Heart left ventricle (tissue), 16 donors: ENCODE measurements around the gene CCDC60. TPM values are rescaled to one million over a fixed set of nuclear protein-coding genes. Genes with fewer than 3 reads are reported as not detected.

Experiments used
- ATAC-seq, 4 donors: fragments of 200-7000 bp; cut with Tn5 transposase; one replicate each; pipeline ENCODE4 v1.9.1; 2020 to 2022; ENCODE audit warnings: moderate library complexity in 4 of 4, mild to moderate bottlenecking in 3 of 4, moderate number of reproducible peaks in 1 of 4
- DNase-seq, 5 donors: peaks; one replicate each; pipeline ENCODE4 v3.0.0-alpha.2; 2020
- H3K27ac ChIP-seq, 12 donors: fragments of 200-600 bp; sonication (generic) in 4 of 12; one replicate each; pipeline versions ENCODE4 v1.5.0 to v1.8.0; 2016 to 2022; ENCODE audit warnings: mild to moderate bottlenecking in 2 of 12
- H3K27me3 ChIP-seq, 9 donors: fragments of 200-600 bp; sonication (generic) in 2 of 9; one replicate each; pipeline versions ENCODE4 v1.5.1 to v1.8.0; 2016 to 2022; ENCODE audit warnings: mild to moderate bottlenecking in 3 of 9
- H3K36me3 ChIP-seq, 9 donors: fragments of 200-600 bp; sonication (generic) in 2 of 9; one replicate each; pipeline versions ENCODE4 v1.5.0 to v1.8.0; 2018 to 2022; ENCODE audit warnings: mild to moderate bottlenecking in 2 of 9
- H3K4me1 ChIP-seq, 12 donors: fragments of 200-600 bp; sonication (generic) in 4 of 12; one replicate each; pipeline versions ENCODE4 v1.5.0 to v1.8.0; 2016 to 2022; ENCODE audit warnings: mild to moderate bottlenecking in 3 of 12
- H3K4me3 ChIP-seq, 12 donors: fragments of 200-600 bp; sonication (generic) in 4 of 12; one replicate each; pipeline versions ENCODE4 v1.5.0 to v1.8.0; 2017 to 2022; ENCODE audit warnings: mild to moderate bottlenecking in 9 of 12, moderate library complexity in 4 of 12
- H3K9me3 ChIP-seq, 12 donors: fragments of 200-600 bp; sonication (generic) in 4 of 12; one replicate each; pipeline versions ENCODE4 v1.5.0 to v1.8.0; 2016 to 2022; ENCODE audit warnings: mild to moderate bottlenecking in 1 of 12
- CTCF ChIP-seq, 12 donors: fragments of 200-600 bp; sonication (generic) in 4 of 12; IDR thresholded peaks; one replicate each; pipeline versions ENCODE4 v1.5.0 to v1.8.0; 2018 to 2022; ENCODE audit warnings: antibody characterized with exemption in 12 of 12, mild to moderate bottlenecking in 5 of 12
- POLR2A ChIP-seq, 2 donors: fragments of 450-650 bp; IDR thresholded peaks; one replicate each; pipeline ENCODE4 v1.6.1; 2017; ENCODE audit warnings: antibody characterized with exemption in 2 of 2, mild to moderate bottlenecking in 2 of 2, moderate library complexity in 2 of 2
- WGBS, 4 donors: extraction: QIAGEN DNeasy Blood & Tissue Kit in 2 of 4; methylation state at CpG; one replicate each; pipeline versions ENCODE4 v1.1.5 to v1.1.7; 2013 to 2018; 5-methylcytosine and 5-hydroxymethylcytosine counted together
- intact Hi-C, 10 donors: fragments of 100-400 bp; cut with DNase I; formaldehyde crosslinking; loops; one replicate each; pipeline versions ENCODE4 v1.11.1 to v1.14.2; 2022
- polyA plus RNA-seq, 2 donors: library from polyadenylated mRNA; stranded (reverse); fragments of 200-250 nt; gene quantifications; one replicate each; pipeline ENCODE4 v1.2.3, GENCODE V29; 2013
- total RNA-seq, 9 donors: library from RNA; depleted of rRNA in 2 of 9; stranded (reverse); fragments of >200 nt in 2 of 9; fragmentation: NEBNext Ultra II Directional in 3 of 9; extraction: Animal tissue kit (Norgen Biotek cat#: 25700) in 3 of 9; gene quantifications; one replicate each; pipeline versions ENCODE4 v1.1.0 to v1.2.4, GENCODE V29; 2016 to 2023
- donor health status: ischemic (EF 13 %, LVEDD 7.1; RV severe dilation, severe dysfunction).
- donor health status: healthy with polysubstance abuse.
- donor health status: DM: no; HTN: yes; CAD: no.
- donor health status: DM: no; HTN: no; CAD: no.
- donor health status: ischemic (EF 25% LVEDD 6.9; RV normal size, moderate dysfunction).
- donor health status: ischemic (EF 25% LVEDD 5.7; RV mildly dilated, moderate dysfunction).
- donor health status: healthy.
- donor health status: DM: yes; HTN: yes; CAD: no.
- donor health status: ischemic (EF 35%, LVEDD 5.7; RV mildly dilated, moderate dysfunction).
- donor health status: nonischemic (EF 11% LVEDD 7.7; RV severe dilation, severe dysfunction).
- donor health status: DM: yes; HTN: yes; CAD: no.
- donor health status: PGD.
- donor health status: ischemic (EF 29% LVEDD 5.4; RV normal size, mild dysfunction).
- donor health status: nonischemic (EF 23%, LVEDD 6.1; RV moderate dilation, normal function).

Gene CCDC60
- total and polyA plus RNA-seq, 11 donors = not detected

GRCh38 chr12:119409043-119409442 lies 74.5 kb downstream of the CCDC60 start:
- H3K4me3 ChIP-seq = no peak overlapping the region
- TF ChIP-seq CTCF (IDR thresholded peaks at IDR 0.05) = no peak
- TF ChIP-seq POLR2A (IDR thresholded peaks at IDR 0.05) = no peak
- H3K27ac ChIP-seq = no peak overlapping the region
- no peaks in the 10 kb centered on the region for H3K36me3 ChIP-seq
- WGBS, 4 donors = 70 to 81% (median 75%) methylated on average over 3 to 4 of the region's 4 CpGs
- ATAC-seq (peak in 1 of 4 donors; percentile 40), DNase-seq (no peak)
- H3K9me3 ChIP-seq = no peaks in the 10 kb centered on the region
- intact Hi-C loops = loop anchor here in 4 of 10 donors (2.0 to 10.0 kb wide), 3 partner anchors 74 to 84 kb away; partner anchors contain the start of gene CCDC60 (in 2 of the 4)
- peaks cover 0 to 9% (median 0%) of the 10 kb centered on the region in 12 donors for H3K4me1 ChIP-seq
- no peaks in the 10 kb centered on the region for H3K27me3 ChIP-seq

- ATAC-seq (no peak), DNase-seq (no peak)
- TF ChIP-seq CTCF (IDR thresholded peaks at IDR 0.05) (no peak), POLR2A (IDR thresholded peaks at IDR 0.05) (no peak)
- intact Hi-C loops = loop anchor here (5.0 to 10.0 kb wide), 10 partner anchors 83 to 1008 kb away; partner anchors contain the start of gene SRRM4 (in 4 of the 10)
- WGBS, 4 donors = 81 to 85% (median 83%) methylated on average over 5 of the region's 5 CpGs
- no peak overlapping the region for H3K4me3 ChIP-seq
- no peaks in the 10 kb centered on the region for H3K9me3 ChIP-seq
- no peaks in the 10 kb centered on the region for H3K36me3 ChIP-seq
- H3K27me3 ChIP-seq = no peaks in the 10 kb centered on the region
- peaks cover 0 to 9% (median 0%) of the 10 kb centered on the region in 12 donors for H3K4me1 ChIP-seq
- no peak overlapping the region for H3K27ac ChIP-seq
These were observed 75.9 kb downstream of the CCDC60 start for GRCh38 chr12:119410396-119410795.

GRCh38 chr12:119412306-119412705 lies 77.8 kb downstream of the CCDC60 start:
- ATAC-seq (no peak), DNase-seq (no peak)
- Histone ChIP-seq H3K27ac (peak overlapping the region in 1 of 12 donors; percentile 1), H3K4me3 (no peak overlapping the region), H3K4me1 (peaks cover 0 to 6% (median 0%) of the 10 kb centered on the region in 12 donors), H3K9me3 (no peaks in the 10 kb centered on the region), H3K36me3 (no peaks in the 10 kb centered on the region), H3K27me3 (no peaks in the 10 kb centered on the region)
- TF ChIP-seq CTCF (IDR thresholded peaks at IDR 0.05) = no peak
- TF ChIP-seq POLR2A (IDR thresholded peaks at IDR 0.05) = no peak
- WGBS, 4 donors = 44 to 49% (median 46%) methylated on average over 4 of the region's 4 CpGs
- intact Hi-C loops = loop anchor here (2.0 to 10.0 kb wide), 15 partner anchors 84 to 1010 kb away; partner anchors contain the start of gene SRRM4 (in 4 of the 10)

GRCh38 chr12:119412811-119413794 lies 78.6 kb downstream of the CCDC60 start:
- H3K27ac ChIP-seq = no peak overlapping the region
- H3K4me3 ChIP-seq = no peak overlapping the region
- DNase-seq (peak in 4 of 5 donors; percentile 53 to 67 (median 58)), ATAC-seq (peak in 3 of 4 donors; percentile 42 to 73 (median 58))
- WGBS, 4 donors = 31 to 39% (median 33%) methylated on average over 20 to 21 of the region's 21 CpGs
- intact Hi-C loops = loop anchor here (1.0 to 10.0 kb wide), 16 partner anchors 84 to 1011 kb away; partner anchors contain the start of gene SRRM4 (in 4 of the 10)
- no peaks in the 10 kb centered on the region for H3K27me3 ChIP-seq
- TF ChIP-seq CTCF (IDR thresholded peaks at IDR 0.05) = peak; percentile 82 to 93 (median 90)
- no peak for TF ChIP-seq POLR2A (IDR thresholded peaks at IDR 0.05)
- H3K9me3 ChIP-seq = no peaks in the 10 kb centered on the region
- H3K4me1 ChIP-seq = peaks cover 0 to 6% (median 0%) of the 10 kb centered on the region in 12 donors
- H3K36me3 ChIP-seq = no peaks in the 10 kb centered on the region
